Stimulated activated CD4-positive, alpha-beta T cell treated with anti-CD3 and anti-CD28 coated beads, Interleukin-12 subunit alpha, Interleukin-12 subunit beta, amount 100 ng/mL, for 4 hours (primary cell): ENCODE data around the gene PRR12.

Experiments used
- DNase-seq: peaks from one replicate; pipeline ENCODE4 v3.0.0-alpha.2; 2020

The PRR12 gene, protein sequence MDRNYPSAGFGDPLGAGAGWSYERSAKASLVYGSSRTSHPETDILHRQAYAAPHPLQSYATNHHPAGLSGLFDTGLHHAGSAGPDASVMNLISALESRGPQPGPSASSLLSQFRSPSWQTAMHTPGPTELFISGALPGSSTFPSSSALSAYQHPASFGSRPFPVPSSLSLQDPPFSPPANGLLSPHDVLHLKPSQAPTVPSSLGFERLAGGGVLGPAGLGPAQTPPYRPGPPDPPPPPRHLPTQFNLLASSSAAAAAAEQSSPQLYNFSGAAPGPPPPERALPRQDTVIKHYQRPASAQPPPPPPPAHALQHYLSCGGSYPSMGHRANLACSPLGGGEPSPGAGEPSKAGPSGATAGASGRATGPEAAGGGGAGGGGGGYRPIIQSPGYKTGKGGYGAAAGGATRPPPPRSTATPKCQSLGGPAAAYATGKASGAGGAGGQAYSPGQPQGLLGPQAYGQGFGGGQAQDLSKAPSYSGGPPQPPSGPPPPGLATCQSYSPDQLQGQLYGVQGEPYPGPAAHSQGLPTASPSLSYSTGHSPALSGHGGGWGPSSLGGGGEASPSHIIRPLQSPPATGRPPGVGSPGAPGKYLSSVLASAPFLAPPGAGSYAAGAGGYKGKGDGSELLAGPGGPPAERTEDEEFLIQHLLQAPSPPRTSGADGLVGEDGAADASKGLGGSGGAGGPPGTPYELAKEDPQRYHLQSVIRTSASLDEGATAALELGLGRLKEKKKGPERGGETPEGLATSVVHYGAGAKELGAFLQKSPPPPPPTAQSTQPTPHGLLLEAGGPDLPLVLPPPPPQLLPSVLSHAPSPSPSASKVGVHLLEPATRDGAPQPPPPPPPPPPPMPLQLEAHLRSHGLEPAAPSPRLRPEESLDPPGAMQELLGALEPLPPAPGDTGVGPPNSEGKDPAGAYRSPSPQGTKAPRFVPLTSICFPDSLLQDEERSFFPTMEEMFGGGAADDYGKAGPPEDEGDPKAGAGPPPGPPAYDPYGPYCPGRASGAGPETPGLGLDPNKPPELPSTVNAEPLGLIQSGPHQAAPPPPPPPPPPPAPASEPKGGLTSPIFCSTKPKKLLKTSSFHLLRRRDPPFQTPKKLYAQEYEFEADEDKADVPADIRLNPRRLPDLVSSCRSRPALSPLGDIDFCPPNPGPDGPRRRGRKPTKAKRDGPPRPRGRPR (N-terminal part only)

GRCh38 chr19:49590971-49591730 lies at the start of gene PRR12:
Gene PRR12, plus strand, starts transcription at chr19:49591182. Its CDS starts 473 bp downstream, at chr19:49591655.
- DNase-seq = peak; percentile 66

- no peak for DNase-seq
Measured at GRCh38 chr19:49541914-49542313, 49.1 kb upstream of the PRR12 start.

- DNase-seq = no peak
Measured at GRCh38 chr19:49542446-49542845, 48.5 kb upstream of the PRR12 start.

DNA sequence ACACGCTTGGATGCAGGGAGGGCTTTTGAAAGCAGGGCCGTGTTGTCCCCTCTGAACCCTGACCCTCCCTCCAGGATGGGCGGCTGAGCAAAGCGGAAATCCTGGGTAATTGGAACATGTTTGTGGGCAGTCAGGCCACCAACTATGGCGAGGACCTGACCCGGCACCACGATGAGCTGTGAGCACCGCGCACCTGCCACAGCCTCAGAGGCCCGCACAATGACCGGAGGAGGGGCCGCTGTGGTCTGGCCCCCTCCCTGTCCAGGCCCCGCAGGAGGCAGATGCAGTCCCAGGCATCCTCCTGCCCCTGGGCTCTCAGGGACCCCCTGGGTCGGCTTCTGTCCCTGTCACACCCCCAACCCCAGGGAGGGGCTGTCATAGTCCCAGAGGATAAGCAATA lies 48.0 kb upstream of the PRR12 start:
- DNase-seq = no peak

- DNase-seq = no peak
Measured at GRCh38 chr19:49544154-49544553, 46.8 kb upstream of the PRR12 start.

- no peak for DNase-seq
Measured at GRCh38 chr19:49546825-49547565, 44.0 kb upstream of the PRR12 start.

DNA sequence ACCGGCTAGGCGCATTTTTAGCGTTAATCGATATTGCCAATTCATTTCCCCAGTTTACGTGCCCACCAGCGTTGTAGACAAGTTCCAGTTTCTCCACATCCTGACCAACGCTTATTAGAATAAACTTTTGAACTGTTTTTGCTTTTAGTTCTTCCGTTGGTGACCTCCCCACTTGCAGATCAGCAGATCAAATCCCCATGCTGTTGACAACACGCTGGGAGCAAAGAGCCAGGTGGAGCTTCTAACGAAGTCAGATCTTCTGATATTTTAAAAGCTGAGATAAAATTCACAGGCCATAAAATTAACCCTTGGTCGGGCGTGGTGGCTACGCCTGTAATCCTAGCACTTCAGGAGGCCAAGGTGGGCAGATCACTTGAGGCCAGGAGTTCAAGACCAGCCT lies 41.9 kb upstream of the PRR12 start:
- DNase-seq = no peak

GRCh38 chr19:49551531-49551930 lies 39.5 kb upstream of the PRR12 start:
- no peak for DNase-seq

GRCh38 chr19:49552749-49553148 lies 38.2 kb upstream of the PRR12 start:
- no peak for DNase-seq

DNA sequence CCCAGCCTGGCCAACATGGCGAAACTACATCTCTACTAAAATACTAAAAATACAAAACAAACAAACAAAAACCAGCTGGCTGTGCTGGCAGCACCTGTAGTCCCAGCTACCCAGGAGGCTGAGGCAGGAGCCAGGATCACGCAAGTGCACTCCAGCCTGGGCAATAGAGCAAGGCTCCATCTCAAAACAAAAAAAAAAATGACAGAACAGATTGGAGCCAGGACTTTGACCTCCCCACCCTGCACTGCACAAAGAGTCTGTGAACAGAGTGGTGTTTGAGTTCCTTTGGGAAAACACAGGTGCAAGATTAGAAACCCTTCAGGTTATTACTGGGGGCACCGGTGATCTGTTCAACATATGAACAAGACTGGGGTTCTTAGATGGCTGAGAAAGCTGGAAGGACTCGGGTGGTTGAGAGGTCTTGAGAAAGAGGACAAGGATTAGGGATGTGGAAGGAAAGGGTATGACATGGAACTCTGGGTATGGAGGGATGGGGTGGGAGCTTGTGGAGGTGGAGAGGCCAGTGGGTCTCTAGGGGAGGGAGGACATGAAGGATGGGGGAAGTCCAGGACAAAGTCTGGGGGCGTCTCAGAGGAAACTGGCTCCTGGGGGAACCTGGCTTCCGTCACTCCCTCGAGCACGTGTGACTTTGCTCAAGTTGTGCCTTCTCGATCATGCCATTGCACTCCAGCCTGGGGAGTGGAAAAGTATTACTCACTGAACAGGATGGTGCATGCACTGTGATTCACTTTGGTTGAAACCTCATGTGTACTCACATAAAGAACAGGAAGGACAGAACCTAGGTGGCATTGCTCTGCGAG lies 37.3 kb upstream of the PRR12 start:
- DNase-seq = no peak

DNA sequence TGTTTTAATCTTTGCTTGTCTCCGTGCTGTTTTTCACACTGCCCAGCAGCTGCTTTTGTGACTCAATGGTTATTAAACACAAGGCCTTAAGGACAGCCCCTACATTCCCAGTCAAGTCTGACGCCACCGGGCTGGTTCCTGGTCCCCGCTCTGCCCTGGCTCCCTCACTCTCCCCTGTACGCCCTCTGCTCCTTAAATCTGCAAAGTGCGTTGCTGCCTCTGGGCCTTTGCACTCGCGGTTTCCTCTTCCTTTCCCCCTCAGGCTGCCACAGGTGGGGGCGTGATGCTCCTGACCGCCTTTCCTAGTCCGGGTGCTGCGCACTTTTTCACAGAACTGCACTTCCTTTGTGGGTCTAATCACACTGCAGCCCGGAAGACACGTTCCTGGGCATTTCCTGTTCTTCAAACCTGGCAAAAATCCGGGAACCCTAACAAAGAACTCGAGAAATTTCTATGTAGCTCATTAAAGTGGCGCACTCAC lies 36.2 kb upstream of the PRR12 start:
- no peak for DNase-seq

DNA sequence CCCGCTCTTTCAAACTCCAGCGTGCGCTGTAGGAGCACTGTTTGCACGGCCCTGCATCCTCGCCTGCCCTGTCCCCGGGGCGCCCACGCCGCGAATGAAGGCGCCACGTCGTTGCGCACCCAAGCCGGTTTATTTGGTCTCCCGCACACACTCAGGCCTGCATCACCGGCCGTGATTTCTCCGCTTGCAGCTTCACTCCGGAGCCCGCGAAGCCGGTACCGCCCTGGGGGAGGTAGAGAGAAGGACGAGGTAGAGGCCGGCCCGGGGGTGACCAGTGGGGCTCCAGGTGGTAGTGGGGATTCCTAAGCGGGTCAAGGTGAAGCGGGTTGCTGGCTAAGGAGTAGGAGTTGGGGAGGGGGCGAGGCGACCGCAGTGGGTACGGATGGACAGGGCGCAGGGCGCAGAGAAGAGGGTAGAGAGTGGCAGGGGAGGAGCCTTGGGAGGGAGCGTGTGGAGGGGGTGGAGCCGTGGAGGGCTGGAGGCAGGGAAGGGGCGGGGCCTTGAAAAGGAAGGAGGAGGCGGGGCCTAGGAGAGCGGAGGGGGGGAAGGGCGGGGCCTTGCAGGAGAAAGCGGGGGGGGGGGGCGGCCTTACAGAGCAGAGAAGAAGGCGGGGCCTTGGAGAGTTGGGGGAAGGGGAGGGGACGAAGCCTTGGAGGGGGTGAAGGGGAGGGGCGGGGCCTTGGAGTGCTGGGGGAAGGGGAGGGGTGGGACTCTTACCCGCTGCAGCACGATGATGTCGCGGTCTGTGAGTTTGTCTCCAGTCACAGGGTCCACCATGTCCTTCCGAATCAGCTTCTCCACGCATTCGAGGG lies 35.2 kb upstream of the PRR12 start:
- peak; percentile 75 for DNase-seq

- no peak for DNase-seq
Measured at GRCh38 chr19:49556412-49557398, 34.3 kb upstream of the PRR12 start.

- DNase-seq = no peak
Measured at GRCh38 chr19:49557641-49558325, 33.2 kb upstream of the PRR12 start.

GRCh38 chr19:49558591-49558990 lies 32.4 kb upstream of the PRR12 start:
- DNase-seq = no peak

- no peak for DNase-seq
Measured at GRCh38 chr19:49559443-49559842, 31.5 kb upstream of the PRR12 start.

GRCh38 chr19:49559928-49560327 lies 31.1 kb upstream of the PRR12 start:
- DNase-seq = no peak

- DNase-seq = no peak
Measured at GRCh38 chr19:49560358-49560900, 30.6 kb upstream of the PRR12 start.
